Measurements from ENCODE around the gene SLC22A16. TPM values are rescaled to one million over a fixed set of nuclear protein-coding genes. Genes with fewer than 3 reads are reported as not detected.

Gene SLC22A16
- total and polyA plus RNA-seq, 2 of the 13 experiments (the other 11 are each of a cell fraction or from before 2014, with no cell fraction given) = 0.04 TPM; not detected in 1

DNA sequence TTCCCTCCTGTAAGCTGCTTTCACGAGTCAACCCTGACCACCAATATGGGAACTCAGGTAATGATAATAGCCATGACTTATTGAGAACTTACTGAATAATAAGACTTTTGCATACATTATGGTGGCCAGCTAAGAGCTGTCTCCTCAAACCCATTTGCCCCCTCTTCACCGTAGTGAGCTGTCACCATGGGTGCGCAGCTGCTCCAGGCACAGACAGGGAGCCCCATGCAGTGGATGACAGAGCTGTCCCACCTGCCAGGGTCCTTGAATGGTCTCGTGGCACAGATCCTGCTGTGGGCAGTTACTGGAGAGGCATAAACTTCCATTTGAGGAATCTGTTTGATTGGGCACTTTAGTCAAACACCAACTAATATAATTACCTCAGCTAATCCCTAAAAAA lies 1.9 kb downstream of the SLC22A16 start:
- ATAC-seq (no peak), FAIRE-seq (no peak), DNase-seq (ENCODE audit: low spot score) (no peak)
- BruUV-seq (replicated peaks) = no TSS peak
- ChIA-PET CTCF (ENCODE audit: low intra/inter-chr PET ratio, low total read pairs) (no interaction called here), POLR2A (no interaction called here)
- Histone ChIP-seq H3K4me1 (ENCODE audit: insufficient read depth, low read length) (no peaks in the 10 kb centered on the region), H3K9ac (ENCODE audit: insufficient read depth, low read depth, low read length) (no peak overlapping the region), H2AFZ (ENCODE audit: low read length) (no peak overlapping the region), H3K4me2 (ENCODE audit: low read depth, low read length) (no peak overlapping the region), H4K20me1 (ENCODE audit: insufficient read depth, low read length) (no peaks in the 10 kb centered on the region), H3K4me3 (replicated peaks in 1 of 3; ENCODE audit: insufficient read depth in 1 of 3, low read depth in 2 of 3, low read length in 3 of 3) (no peak overlapping the region), H3K27me3 (ENCODE audit: control insufficient read depth in 1 of 2, insufficient read depth in 2 of 2, low read length in 2 of 2) (peaks cover 1 to 6% of the 10 kb centered on the region in 2 experiments; a peak in 2 of 5 replicates), H3K27ac (ENCODE audit: extremely low read length, insufficient read depth, low read length) (no peak overlapping the region), H3K9me3 (ENCODE audit: low read length) (no peaks in the 10 kb centered on the region), H3K79me2 (ENCODE audit: insufficient read depth, low read length) (no peaks in the 10 kb centered on the region), H3K36me3 (replicated peaks in 1 of 2; ENCODE audit: control insufficient read depth in 1 of 2, insufficient read depth in 2 of 2, low read length in 2 of 2) (no peaks in the 10 kb centered on the region)
- TF ChIP-seq, protein P1, sequence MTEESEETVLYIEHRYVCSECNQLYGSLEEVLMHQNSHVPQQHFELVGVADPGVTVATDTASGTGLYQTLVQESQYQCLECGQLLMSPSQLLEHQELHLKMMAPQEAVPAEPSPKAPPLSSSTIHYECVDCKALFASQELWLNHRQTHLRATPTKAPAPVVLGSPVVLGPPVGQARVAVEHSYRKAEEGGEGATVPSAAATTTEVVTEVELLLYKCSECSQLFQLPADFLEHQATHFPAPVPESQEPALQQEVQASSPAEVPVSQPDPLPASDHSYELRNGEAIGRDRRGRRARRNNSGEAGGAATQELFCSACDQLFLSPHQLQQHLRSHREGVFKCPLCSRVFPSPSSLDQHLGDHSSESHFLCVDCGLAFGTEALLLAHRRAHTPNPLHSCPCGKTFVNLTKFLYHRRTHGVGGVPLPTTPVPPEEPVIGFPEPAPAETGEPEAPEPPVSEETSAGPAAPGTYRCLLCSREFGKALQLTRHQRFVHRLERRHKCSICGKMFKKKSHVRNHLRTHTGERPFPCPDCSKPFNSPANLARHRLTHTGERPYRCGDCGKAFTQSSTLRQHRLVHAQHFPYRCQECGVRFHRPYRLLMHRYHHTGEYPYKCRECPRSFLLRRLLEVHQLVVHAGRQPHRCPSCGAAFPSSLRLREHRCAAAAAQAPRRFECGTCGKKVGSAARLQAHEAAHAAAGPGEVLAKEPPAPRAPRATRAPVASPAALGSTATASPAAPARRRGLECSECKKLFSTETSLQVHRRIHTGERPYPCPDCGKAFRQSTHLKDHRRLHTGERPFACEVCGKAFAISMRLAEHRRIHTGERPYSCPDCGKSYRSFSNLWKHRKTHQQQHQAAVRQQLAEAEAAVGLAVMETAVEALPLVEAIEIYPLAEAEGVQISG (CRISPR knock-in tag; IDR thresholded peaks at IDR 0.05) = no peak
- no peak for TF ChIP-seq NCOR1 (IDR thresholded peaks at IDR 0.05; ENCODE audit: borderline replicate concordance, low read length)
- TF ChIP-seq RORA (CRISPR knock-in tag; IDR thresholded peaks at IDR 0.05) = no peak
- no peak for TF ChIP-seq ZNF614 (CRISPR knock-in tag; IDR thresholded peaks at IDR 0.05; ENCODE audit: borderline replicate concordance)
- TF ChIP-seq, protein P2, sequence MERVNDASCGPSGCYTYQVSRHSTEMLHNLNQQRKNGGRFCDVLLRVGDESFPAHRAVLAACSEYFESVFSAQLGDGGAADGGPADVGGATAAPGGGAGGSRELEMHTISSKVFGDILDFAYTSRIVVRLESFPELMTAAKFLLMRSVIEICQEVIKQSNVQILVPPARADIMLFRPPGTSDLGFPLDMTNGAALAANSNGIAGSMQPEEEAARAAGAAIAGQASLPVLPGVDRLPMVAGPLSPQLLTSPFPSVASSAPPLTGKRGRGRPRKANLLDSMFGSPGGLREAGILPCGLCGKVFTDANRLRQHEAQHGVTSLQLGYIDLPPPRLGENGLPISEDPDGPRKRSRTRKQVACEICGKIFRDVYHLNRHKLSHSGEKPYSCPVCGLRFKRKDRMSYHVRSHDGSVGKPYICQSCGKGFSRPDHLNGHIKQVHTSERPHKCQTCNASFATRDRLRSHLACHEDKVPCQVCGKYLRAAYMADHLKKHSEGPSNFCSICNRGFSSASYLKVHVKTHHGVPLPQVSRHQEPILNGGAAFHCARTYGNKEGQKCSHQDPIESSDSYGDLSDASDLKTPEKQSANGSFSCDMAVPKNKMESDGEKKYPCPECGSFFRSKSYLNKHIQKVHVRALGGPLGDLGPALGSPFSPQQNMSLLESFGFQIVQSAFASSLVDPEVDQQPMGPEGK (CRISPR knock-in tag; IDR thresholded peaks at IDR 0.05) = no peak
- TF ChIP-seq, protein P3, sequence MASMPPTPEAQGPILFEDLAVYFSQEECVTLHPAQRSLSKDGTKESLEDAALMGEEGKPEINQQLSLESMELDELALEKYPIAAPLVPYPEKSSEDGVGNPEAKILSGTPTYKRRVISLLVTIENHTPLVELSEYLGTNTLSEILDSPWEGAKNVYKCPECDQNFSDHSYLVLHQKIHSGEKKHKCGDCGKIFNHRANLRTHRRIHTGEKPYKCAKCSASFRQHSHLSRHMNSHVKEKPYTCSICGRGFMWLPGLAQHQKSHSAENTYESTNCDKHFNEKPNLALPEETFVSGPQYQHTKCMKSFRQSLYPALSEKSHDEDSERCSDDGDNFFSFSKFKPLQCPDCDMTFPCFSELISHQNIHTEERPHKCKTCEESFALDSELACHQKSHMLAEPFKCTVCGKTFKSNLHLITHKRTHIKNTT (CRISPR knock-in tag; IDR thresholded peaks at IDR 0.05) = no peak
- no peak for TF ChIP-seq PLRG1 (conservative IDR thresholded peaks at IDR 0.05)
- no peak for TF ChIP-seq SETDB1 (CRISPR knock-in tag; IDR thresholded peaks at IDR 0.05; ENCODE audit: borderline replicate concordance)
- TF ChIP-seq, protein P4, sequence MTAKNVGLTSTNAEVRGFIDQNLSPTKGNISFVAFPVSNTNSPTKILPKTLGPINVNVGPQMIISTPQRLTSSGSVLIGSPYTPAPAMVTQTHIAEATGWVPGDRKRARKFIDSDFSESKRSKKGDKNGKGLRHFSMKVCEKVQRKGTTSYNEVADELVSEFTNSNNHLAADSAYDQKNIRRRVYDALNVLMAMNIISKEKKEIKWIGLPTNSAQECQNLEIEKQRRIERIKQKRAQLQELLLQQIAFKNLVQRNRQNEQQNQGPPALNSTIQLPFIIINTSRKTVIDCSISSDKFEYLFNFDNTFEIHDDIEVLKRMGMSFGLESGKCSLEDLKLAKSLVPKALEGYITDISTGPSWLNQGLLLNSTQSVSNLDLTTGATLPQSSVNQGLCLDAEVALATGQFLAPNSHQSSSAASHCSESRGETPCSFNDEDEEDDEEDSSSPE (CRISPR knock-in tag; IDR thresholded peaks at IDR 0.05) = no peak
- TF ChIP-seq ZFAT (CRISPR knock-in tag; conservative IDR thresholded peaks at IDR 0.05) = no peak
- TF ChIP-seq ZNF552 (CRISPR knock-in tag; IDR thresholded peaks at IDR 0.05; ENCODE audit: borderline replicate concordance) = no peak
- TF ChIP-seq ZNF841 (CRISPR knock-in tag; IDR thresholded peaks at IDR 0.05; ENCODE audit: borderline replicate concordance) = no peak
- no peak for TF ChIP-seq ZSCAN12 (CRISPR knock-in tag; IDR thresholded peaks at IDR 0.05)
- no peak for TF ChIP-seq ZNF589 (CRISPR knock-in tag; conservative IDR thresholded peaks at IDR 0.05)
- TF ChIP-seq GATA4 (IDR thresholded peaks at IDR 0.05; ENCODE audit: borderline replicate concordance, low read depth) = no peak
- TF ChIP-seq ZNF484 (CRISPR knock-in tag; IDR thresholded peaks at IDR 0.05; ENCODE audit: borderline replicate concordance, low read depth) = no peak
- no peak for TF ChIP-seq PAX8 (CRISPR knock-in tag; IDR thresholded peaks at IDR 0.05; ENCODE audit: borderline replicate concordance)
- in situ Hi-C loops (cut with HindIII; ENCODE audit: extremely low pct_ligation_motif_present, low pct_unique_long_range_greater_than_20kb) = no loop called here
- WGBS (ENCODE audit: low lambda C conversion rate) = 22% methylated on average over 3 of the region's 4 CpGs
- intact Hi-C loops (cut with micrococcal nuclease; ENCODE audit: unreplicated experiment) = no loop called here

Data from HepG2 (cell line).